Glutamatergic neuron (in vitro differentiated cells): ENCODE results near the gene GATA6. TPM values are rescaled to one million over a fixed set of nuclear protein-coding genes. Genes with fewer than 3 reads are reported as not detected.

Source experiments
- DNase-seq: peaks from one replicate; pipeline ENCODE4 v3.0.0; 2022
- H3K27ac Mint-ChIP-seq: one replicate; pipeline ENCODE4 v1.8.0; 2020; ENCODE audit warnings: mild to moderate bottlenecking, mixed read lengths, inconsistent platforms; ENCODE audit not compliant: unreplicated experiment
- H3K27me3 Mint-ChIP-seq: one replicate; pipeline ENCODE4 v1.8.0; 2020; ENCODE audit warnings: mild to moderate bottlenecking, moderate library complexity, mixed read lengths, inconsistent platforms; ENCODE audit not compliant: unreplicated experiment
- H3K36me3 Mint-ChIP-seq: one replicate; pipeline ENCODE4 v1.8.0; 2020; ENCODE audit warnings: mild to moderate bottlenecking, mixed read lengths, inconsistent platforms; ENCODE audit not compliant: unreplicated experiment
- H3K4me1 Mint-ChIP-seq: one replicate; pipeline ENCODE4 v1.8.0; 2020; ENCODE audit warnings: mild to moderate bottlenecking, low read depth, mixed read lengths, inconsistent platforms; ENCODE audit not compliant: unreplicated experiment
- H3K4me3 Mint-ChIP-seq: one replicate; pipeline ENCODE4 v1.8.0; 2020; ENCODE audit warnings: mild to moderate bottlenecking, mixed read lengths, inconsistent platforms; ENCODE audit not compliant: unreplicated experiment
- H3K9me3 Mint-ChIP-seq: one replicate; pipeline ENCODE4 v1.8.0; 2020; ENCODE audit warnings: mild to moderate bottlenecking, moderate library complexity, mixed read lengths, inconsistent platforms; ENCODE audit not compliant: unreplicated experiment
- total RNA-seq: library from RNA; stranded (reverse); fragmentation: NEBNext Ultra II Directional; extraction: Animal tissue kit (Norgen Biotek cat#: 25700); gene quantifications from one replicate; pipeline ENCODE4 v1.2.1, GENCODE V29; 2021; ENCODE audit not compliant: unreplicated experiment
- TF ChIP-seq, protein P1 (sequence below): fragments of 200-600 bp; sonication (generic); IDR thresholded peaks from one replicate; pipeline ENCODE4 v1.5.0; 2021; ENCODE audit not compliant: partially characterized antibody, unreplicated experiment

The GATA6 gene
- total RNA-seq, 1 donor from 2014 or later: 0.42 TPM

DNA sequence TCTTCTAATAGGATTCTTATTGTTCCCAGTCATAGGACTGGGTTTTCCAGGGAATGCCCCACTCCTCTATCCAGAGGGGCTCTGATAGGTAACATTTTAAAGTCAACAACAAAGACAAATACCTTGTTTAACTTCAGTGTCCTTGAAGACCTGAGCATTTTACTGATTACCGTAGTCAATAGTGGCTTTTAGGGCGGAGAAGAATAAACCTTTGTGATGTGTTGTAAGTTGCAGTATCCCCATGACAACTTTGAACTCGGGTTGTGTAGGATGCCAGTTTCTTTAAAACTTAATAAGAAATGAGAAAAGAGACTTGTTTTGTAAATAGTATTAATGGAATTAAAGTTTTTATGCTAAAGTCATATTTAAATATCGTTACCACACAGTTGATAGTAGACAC lies 6.0 kb downstream of the GATA6 start:
- Mint-ChIP-seq H3K4me1 (peaks cover 3% of the 10 kb centered on the region), H3K27ac (no peak overlapping the region), H3K4me3 (no peak overlapping the region), H3K9me3 (peaks cover 7% of the 10 kb centered on the region), H3K27me3 (peaks cover 35% of the 10 kb centered on the region), H3K36me3 (no peaks in the 10 kb centered on the region)
- TF ChIP-seq, protein P1, sequence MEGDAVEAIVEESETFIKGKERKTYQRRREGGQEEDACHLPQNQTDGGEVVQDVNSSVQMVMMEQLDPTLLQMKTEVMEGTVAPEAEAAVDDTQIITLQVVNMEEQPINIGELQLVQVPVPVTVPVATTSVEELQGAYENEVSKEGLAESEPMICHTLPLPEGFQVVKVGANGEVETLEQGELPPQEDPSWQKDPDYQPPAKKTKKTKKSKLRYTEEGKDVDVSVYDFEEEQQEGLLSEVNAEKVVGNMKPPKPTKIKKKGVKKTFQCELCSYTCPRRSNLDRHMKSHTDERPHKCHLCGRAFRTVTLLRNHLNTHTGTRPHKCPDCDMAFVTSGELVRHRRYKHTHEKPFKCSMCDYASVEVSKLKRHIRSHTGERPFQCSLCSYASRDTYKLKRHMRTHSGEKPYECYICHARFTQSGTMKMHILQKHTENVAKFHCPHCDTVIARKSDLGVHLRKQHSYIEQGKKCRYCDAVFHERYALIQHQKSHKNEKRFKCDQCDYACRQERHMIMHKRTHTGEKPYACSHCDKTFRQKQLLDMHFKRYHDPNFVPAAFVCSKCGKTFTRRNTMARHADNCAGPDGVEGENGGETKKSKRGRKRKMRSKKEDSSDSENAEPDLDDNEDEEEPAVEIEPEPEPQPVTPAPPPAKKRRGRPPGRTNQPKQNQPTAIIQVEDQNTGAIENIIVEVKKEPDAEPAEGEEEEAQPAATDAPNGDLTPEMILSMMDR: no peak
- no peak for DNase-seq

DNA sequence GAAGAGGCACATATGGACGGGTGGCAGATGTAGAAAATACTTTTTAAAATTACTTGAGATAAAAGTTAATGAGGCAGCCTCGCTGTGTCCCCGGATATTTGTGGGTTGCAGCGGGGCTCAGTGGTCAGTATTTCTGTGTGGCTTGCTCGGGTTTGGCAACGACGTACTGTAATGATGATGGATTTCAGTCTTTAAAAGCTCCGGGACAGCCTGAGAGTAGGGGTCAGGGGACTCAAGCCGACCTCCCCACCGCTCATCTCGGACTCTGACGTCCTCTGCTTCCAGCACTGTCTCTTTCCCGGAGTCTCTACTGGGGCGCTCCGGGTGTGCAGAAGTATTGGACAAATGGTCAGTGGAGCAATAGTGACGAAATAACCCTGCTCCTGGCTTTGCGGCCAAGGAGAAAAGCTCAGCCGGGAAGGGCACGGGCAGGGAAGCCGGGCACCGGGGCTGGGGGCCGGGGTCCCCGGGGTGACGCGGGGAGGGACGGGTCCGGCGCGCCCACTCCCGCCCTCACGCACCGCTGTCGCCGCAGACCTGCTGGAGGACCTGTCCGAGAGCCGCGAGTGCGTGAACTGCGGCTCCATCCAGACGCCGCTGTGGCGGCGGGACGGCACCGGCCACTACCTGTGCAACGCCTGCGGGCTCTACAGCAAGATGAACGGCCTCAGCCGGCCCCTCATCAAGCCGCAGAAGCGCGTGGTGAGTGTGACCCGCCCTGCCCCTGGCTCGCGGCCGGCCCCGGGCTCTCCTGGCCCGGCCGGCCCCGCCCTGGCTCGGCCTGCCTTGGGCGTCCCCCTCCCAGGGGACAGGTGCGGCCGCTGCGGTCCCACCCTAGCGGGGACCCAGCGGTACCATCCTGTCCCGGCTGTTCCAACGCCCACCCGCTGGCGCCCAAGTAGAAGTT lies 7.3 kb downstream of the GATA6 start:
- no peak overlapping the region for H3K27ac Mint-ChIP-seq
- H3K4me3 Mint-ChIP-seq: peak overlapping the region; percentile 46
- peaks cover 6% of the 10 kb centered on the region for H3K9me3 Mint-ChIP-seq

DNA sequence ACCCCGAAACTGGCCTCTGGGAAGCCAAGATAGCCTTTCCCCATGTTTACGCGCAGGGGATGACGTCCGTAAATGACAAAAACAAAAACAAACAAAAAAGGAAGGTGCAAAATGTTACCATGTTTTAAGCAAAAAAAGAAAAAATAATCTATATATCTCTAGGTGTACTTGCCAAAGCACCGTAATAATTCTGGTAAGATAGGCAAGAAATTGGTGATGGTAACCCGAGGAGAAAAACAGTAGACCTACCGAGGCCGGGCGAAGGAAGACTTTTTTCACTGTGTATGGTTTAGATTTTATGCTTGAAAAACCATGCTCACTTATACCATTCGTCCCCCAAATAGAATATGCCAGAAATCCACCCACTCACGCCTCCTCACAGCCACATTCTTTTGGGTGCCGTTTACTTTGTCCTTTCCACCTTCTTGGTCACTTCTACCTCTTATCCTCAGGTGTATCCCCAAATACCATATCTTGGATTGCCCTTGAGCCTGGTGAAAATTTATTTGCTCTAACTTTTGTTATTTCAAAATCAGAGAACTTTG lies 8.0 kb downstream of the GATA6 start:
- H3K9me3 Mint-ChIP-seq: peaks cover 6% of the 10 kb centered on the region
- no peak for DNase-seq
- TF ChIP-seq, protein P1: no peak
- no peaks in the 10 kb centered on the region for H3K36me3 Mint-ChIP-seq
- peak overlapping the region; percentile 48 for H3K4me3 Mint-ChIP-seq
- peaks cover 2% of the 10 kb centered on the region for H3K4me1 Mint-ChIP-seq
- peaks cover 33% of the 10 kb centered on the region for H3K27me3 Mint-ChIP-seq
- no peak overlapping the region for H3K27ac Mint-ChIP-seq

More for the DNA sequence above, 7.3 kb downstream of the GATA6 start:
- Mint-ChIP-seq H3K36me3 (no peaks in the 10 kb centered on the region), H3K4me1 (peaks cover 2% of the 10 kb centered on the region), H3K27me3 (peaks cover 33% of the 10 kb centered on the region)
- TF ChIP-seq, protein P1: no peak
- DNase-seq: no peak

DNA sequence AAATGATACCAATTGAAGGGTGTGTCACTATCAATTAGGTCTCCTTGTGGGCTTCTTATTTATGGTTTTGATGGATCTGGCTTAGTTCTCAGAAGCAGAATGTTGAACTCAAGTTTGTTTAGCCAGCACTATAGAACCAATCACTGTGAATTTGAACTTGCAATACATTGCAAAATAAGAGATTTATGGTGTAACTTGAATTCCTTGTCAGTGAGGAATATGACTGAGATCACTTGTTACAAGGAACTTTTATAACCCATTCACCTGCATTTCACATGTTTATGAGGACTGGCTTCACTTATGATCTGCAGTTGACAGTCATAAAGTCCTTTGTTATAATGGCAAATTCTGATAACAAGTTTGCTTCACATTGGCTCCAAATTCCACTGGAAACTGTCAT lies 9.8 kb downstream of the GATA6 start:
- Mint-ChIP-seq H3K4me3 (no peak overlapping the region), H3K9me3 (no peaks in the 10 kb centered on the region), H3K27me3 (peaks cover 18% of the 10 kb centered on the region), H3K36me3 (no peaks in the 10 kb centered on the region), H3K27ac (no peak overlapping the region), H3K4me1 (peaks cover 2% of the 10 kb centered on the region)
- TF ChIP-seq, protein P1: no peak
- no peak for DNase-seq

DNA sequence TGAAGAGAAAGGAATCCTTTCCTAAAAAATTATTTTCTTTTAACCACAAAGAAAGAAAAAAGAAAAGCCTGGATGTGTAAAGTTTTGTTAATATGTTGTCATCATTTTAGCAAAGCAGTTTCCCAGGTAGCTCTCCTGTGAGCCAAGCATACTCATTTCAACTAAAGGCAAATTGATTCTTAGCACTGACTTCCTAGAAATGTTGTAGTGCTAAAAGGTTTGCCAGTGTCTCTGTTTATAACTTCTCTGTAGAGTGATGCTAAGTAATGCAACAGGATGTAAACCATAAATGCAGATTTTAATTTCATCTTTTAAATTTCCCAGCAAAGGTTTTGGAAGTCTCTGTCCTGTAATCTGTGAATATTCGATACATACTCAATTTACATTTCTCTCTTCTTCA lies 10.2 kb downstream of the GATA6 start:
- Mint-ChIP-seq H3K27ac (no peak overlapping the region), H3K36me3 (no peaks in the 10 kb centered on the region), H3K27me3 (peaks cover 17% of the 10 kb centered on the region), H3K4me1 (peaks cover 2% of the 10 kb centered on the region), H3K9me3 (no peaks in the 10 kb centered on the region), H3K4me3 (no peak overlapping the region)
- DNase-seq: no peak
- TF ChIP-seq, protein P1: no peak
